OCI-LY1 (cell line): ENCODE data around the gene NAP1L5.

Source experiments
- H2AFZ ChIP-seq: fragments of 200-600 bp; sonication (generic), shearing (Covaris generic); 2 replicates; pipeline ENCODE4 v1.6.0; 2014; ENCODE audit warnings: antibody characterized with exemption, mild to moderate bottlenecking, low read length
- H3F3A ChIP-seq: fragments of 200-600 bp; sonication (generic), shearing (Covaris generic); 2 replicates; pipeline ENCODE4 v1.6.0; 2014; ENCODE audit warnings: mild to moderate bottlenecking, antibody characterized with exemption, low read length, moderate library complexity; ENCODE audit not compliant: insufficient read depth
- H3K27ac ChIP-seq: fragments of 200-600 bp; sonication (generic); 2 replicates; pipeline ENCODE4 v1.5.1; 2014; ENCODE audit warnings: low read length, mixed run types, mild to moderate bottlenecking, low read depth; ENCODE audit not compliant: poor library complexity, severe bottlenecking
- H3K27me3 ChIP-seq: fragments of 200-600 bp; sonication (generic); 2 replicates; pipeline ENCODE4 v1.6.0; 2014; ENCODE audit warnings: antibody characterized with exemption, mild to moderate bottlenecking, low read length, moderate library complexity; ENCODE audit not compliant: insufficient read depth
- H3K36me3 ChIP-seq: fragments of 200-600 bp; sonication (generic); 2 replicates; pipeline ENCODE4 v1.6.1; 2014; ENCODE audit warnings: mild to moderate bottlenecking, antibody characterized with exemption, low read length, moderate library complexity, mixed read lengths; ENCODE audit not compliant: insufficient read depth
- H3K4me1 ChIP-seq: fragments of 200-600 bp; sonication (generic); 2 replicates; pipeline ENCODE4 v1.5.1; 2014; ENCODE audit warnings: mild to moderate bottlenecking, low read length, moderate library complexity; ENCODE audit not compliant: insufficient read depth, severe bottlenecking
- H3K4me2 ChIP-seq: fragments of 200-600 bp; sonication (generic), shearing (Covaris generic); 2 replicates; pipeline ENCODE4 v1.6.1; 2014; ENCODE audit warnings: low read length
- H3K4me3 ChIP-seq: fragments of 200-600 bp; sonication (generic); 2 replicates; pipeline ENCODE4 v1.5.1; 2014; ENCODE audit warnings: low read length, low read depth, mild to moderate bottlenecking, mixed read lengths; ENCODE audit not compliant: poor library complexity, severe bottlenecking
- H3K79me2 ChIP-seq: fragments of 200-600 bp; shearing (Covaris generic); 2 replicates; pipeline ENCODE4 v1.6.1; 2016; ENCODE audit warnings: mixed run types, low read length, mixed read lengths; ENCODE audit not compliant: insufficient read depth
- H3K9ac ChIP-seq: fragments of 200-600 bp; sonication (generic), shearing (Covaris generic); 2 replicates; pipeline ENCODE4 v1.6.1; 2014; ENCODE audit warnings: mild to moderate bottlenecking, low read length, mixed read lengths
- H3K9me2 ChIP-seq: fragments of 200-600 bp; sonication (generic), shearing (Covaris generic); 2 replicates; pipeline ENCODE4 v1.6.1; 2014; ENCODE audit warnings: low read depth, mild to moderate bottlenecking, low read length, mixed read lengths
- H3K9me3 ChIP-seq: fragments of 200-600 bp; shearing (Covaris generic); 2 replicates; pipeline ENCODE4 v1.6.1; 2014; ENCODE audit warnings: low read length, mixed read lengths
- H4K20me1 ChIP-seq: fragments of 200-600 bp; sonication (generic), shearing (Covaris generic); 2 replicates; pipeline ENCODE4 v1.6.0; 2016; ENCODE audit warnings: mild to moderate bottlenecking, low read length; ENCODE audit not compliant: insufficient read depth
- EZH2 ChIP-seq: fragments of 200-600 bp; sonication (generic), shearing (Covaris generic); IDR thresholded peaks from 2 replicates; pipeline ENCODE4 v1.8.0; 2017; ENCODE audit warnings: borderline replicate concordance, mixed run types, mild to moderate bottlenecking, antibody characterized with exemption, low read length, moderate library complexity, mixed read lengths
- TF ChIP-seq, protein P1 (sequence below): fragments of 200-600 bp; sonication (generic), shearing (Covaris generic); IDR thresholded peaks from 2 replicates; pipeline ENCODE4 v1.5.1; 2017; ENCODE audit warnings: mild to moderate bottlenecking, antibody characterized with exemption, low read length, moderate library complexity, mixed read lengths

The NAP1L5 gene

DNA sequence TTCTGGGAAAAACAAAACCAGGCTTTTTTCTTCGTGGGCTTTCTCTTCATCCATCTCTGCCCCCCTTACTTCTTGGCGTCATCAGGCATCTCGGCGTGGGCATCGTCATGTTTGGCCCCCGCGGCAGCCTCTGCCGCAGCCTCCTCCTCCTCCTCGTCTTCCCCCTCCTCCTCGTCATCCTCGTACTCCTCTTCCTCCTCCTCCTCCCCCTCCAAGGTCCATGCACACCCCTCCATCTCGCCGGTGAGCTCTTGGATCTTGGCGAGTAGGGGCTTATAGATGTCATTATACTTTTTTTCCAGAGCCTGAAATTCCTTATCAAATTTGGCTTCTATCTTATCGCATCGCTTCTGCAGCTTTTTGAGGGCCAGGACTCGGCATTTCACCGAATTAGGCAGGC lies 488 bp downstream of the NAP1L5 start:
- Histone ChIP-seq H2AFZ (no peak overlapping the region), H3K4me3 (peak overlapping the region; percentile 74), H3K9ac (peak overlapping the region; percentile 59), H3K4me1 (peaks cover 16% of the 10 kb centered on the region), H4K20me1 (no peaks in the 10 kb centered on the region), H3K36me3 (no peaks in the 10 kb centered on the region), H3K79me2 (no peaks in the 10 kb centered on the region), H3K9me3 (no peaks in the 10 kb centered on the region), H3K27ac (no peak overlapping the region), H3K9me2 (no peaks in the 10 kb centered on the region), H3K4me2 (peak overlapping the region; percentile 75), H3F3A (no peaks in the 10 kb centered on the region), H3K27me3 (no peaks in the 10 kb centered on the region)
- no peak for TF ChIP-seq EZH2
- TF ChIP-seq, protein P1, sequence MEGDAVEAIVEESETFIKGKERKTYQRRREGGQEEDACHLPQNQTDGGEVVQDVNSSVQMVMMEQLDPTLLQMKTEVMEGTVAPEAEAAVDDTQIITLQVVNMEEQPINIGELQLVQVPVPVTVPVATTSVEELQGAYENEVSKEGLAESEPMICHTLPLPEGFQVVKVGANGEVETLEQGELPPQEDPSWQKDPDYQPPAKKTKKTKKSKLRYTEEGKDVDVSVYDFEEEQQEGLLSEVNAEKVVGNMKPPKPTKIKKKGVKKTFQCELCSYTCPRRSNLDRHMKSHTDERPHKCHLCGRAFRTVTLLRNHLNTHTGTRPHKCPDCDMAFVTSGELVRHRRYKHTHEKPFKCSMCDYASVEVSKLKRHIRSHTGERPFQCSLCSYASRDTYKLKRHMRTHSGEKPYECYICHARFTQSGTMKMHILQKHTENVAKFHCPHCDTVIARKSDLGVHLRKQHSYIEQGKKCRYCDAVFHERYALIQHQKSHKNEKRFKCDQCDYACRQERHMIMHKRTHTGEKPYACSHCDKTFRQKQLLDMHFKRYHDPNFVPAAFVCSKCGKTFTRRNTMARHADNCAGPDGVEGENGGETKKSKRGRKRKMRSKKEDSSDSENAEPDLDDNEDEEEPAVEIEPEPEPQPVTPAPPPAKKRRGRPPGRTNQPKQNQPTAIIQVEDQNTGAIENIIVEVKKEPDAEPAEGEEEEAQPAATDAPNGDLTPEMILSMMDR: no peak

DNA sequence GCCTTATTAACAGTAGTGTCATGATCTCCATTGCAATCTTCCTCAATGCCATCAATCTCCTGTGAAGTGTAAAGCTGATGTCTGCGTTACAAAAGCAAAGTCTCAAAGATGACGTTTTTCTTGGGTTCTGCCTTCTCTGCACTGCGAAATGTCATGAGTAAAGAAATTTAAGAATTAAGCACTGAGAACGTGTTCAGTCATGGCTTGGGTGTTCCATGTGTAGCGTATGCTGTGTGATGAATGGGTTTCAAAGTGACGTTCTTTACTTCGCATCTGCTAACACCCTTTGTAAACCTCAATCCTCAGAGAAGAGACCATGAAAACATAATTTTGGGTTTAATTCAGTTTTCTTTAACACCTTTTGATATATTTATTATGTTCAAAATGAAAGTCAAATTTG lies 999 bp downstream of the NAP1L5 start:
- Histone ChIP-seq H3K4me2 (peak overlapping the region; percentile 75), H4K20me1 (no peaks in the 10 kb centered on the region), H3K27ac (no peak overlapping the region), H2AFZ (no peak overlapping the region), H3K9me3 (no peaks in the 10 kb centered on the region), H3F3A (no peaks in the 10 kb centered on the region), H3K79me2 (no peaks in the 10 kb centered on the region), H3K4me1 (peaks cover 16% of the 10 kb centered on the region), H3K9ac (peak overlapping the region; percentile 59), H3K9me2 (no peaks in the 10 kb centered on the region), H3K36me3 (no peaks in the 10 kb centered on the region), H3K27me3 (no peaks in the 10 kb centered on the region), H3K4me3 (peak overlapping the region; percentile 74)
- TF ChIP-seq EZH2: no peak
- TF ChIP-seq, protein P1: no peak

DNA sequence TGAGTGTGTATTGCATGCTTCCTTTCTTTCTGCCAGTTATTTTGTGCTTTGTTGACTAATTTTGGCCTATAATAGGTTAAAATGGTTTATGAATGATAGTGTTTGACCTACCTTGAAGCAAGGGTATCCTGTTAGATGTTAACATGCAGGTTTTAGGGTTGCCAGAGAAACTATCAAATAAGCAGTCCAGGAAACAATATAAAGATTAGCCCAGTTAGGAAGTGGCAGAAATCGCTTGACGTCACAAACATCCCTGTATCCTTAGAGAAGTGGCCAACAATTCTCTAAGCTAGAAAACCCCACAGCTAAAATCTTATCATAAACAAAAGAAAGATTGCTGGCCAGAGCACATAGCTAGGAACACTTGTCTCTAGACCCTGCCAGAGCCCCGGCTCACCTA lies 3.8 kb downstream of the NAP1L5 start:
- Histone ChIP-seq H3K9me2 (no peaks in the 10 kb centered on the region), H3K36me3 (no peaks in the 10 kb centered on the region), H3F3A (no peaks in the 10 kb centered on the region), H3K4me1 (peaks cover 16% of the 10 kb centered on the region), H3K9ac (no peak overlapping the region), H3K27me3 (no peaks in the 10 kb centered on the region), H4K20me1 (no peaks in the 10 kb centered on the region), H3K9me3 (no peaks in the 10 kb centered on the region), H3K4me2 (no peak overlapping the region), H3K27ac (no peak overlapping the region), H3K79me2 (no peaks in the 10 kb centered on the region), H2AFZ (no peak overlapping the region), H3K4me3 (no peak overlapping the region)
- TF ChIP-seq, protein P1: no peak
- TF ChIP-seq EZH2: no peak
